ENCODE data around the gene ZFYVE28. TPM values are rescaled to one million over a fixed set of nuclear protein-coding genes. Genes with fewer than 3 reads are reported as not detected.

ZFYVE28 gene
- total RNA-seq, 2 experiments from 2014 or later: 9.6 to 10.3 TPM

DNA sequence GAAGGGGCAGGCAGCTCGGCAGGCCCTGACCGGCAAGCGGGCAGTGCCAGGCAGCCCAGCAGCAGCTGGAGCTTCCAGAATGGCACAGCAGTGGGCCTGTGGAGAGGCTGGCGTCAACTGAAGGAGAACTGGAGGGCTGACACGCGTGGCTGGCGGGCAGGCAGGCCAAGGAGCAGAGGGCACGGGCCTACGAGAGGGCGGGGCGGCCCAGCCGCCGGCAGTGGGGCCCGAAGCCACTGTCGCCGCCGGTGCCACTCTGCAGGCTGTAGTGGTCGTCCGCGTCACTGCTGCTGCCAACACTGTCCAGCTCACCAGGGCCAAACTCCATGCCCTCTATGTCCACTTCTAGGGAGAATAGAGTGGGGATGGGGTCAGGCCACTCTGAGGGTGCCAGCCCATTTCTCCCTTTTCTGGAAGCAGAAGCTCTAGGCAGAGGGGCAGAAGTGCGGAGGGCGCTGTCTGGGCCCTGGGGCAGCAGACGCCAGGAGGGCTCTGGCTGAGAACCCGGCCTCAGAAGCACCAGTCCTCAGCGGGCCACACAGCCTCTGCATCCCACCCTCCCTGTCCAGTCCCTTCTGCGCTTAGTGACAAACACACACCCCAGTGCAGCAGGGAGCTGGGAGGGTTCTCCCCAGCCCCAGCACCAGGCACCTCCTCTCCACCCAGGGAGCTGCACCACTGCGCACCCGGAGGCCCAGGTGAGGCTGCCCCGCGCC is 167.9 kb downstream of the ZFYVE28 start:
- CTCF ChIA-PET: interaction anchor here (0.6 to 1.3 kb wide), 2 partner anchors 10 to 13 kb away, joined by 3 to 4 read pairs; no protein-coding TSS in a partner anchor
- POLR2A ChIA-PET: no interaction called here

DNA sequence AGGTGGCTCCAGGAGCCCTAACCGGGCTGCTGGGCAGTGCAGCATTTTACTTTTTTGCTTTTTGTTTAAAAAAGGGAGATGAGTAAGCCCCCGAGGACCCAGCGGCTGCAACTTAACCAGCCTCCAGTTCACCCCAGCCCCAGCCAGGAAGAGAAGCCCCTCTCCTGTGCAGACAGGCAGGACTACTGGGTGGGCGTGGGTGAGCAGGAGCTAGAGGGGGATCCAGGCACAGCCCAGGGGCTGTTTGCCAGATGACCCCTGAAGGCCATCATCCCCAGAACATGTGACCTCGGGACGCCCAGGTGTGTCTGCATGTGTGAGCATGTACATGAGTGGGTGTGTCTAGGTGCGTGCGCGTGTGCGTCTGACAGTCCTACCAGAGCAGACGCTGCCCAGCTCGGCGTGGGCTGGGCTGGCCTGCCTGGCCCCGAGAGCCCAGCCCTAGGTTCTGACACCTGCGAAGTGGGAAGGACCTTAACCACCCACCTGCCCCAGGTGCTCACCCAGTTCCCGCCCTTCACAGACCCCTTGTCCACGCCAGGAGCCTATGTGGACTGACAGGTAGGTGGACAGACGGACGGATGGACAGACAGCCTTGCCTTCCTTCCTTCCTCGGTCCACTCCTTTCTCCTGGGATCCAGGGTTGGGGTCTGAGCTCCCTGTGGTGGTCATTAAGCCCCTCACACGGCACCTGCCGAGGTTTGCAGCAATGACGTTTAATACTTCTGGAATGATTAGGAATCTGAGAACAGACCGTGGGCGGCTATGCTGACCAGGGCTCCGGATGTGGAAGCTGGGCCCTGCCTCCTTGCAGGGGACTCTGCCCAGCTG is 168.7 kb downstream of the ZFYVE28 start:
- POLR2A ChIA-PET: interaction anchor here (0.6 kb wide), 1 partner anchor 13 kb away, joined by 8 read pairs; no protein-coding TSS in a partner anchor
- CTCF ChIA-PET: interaction anchor here (0.6 to 1.3 kb wide), 2 partner anchors 10 to 13 kb away, joined by 3 to 4 read pairs; no protein-coding TSS in a partner anchor

DNA sequence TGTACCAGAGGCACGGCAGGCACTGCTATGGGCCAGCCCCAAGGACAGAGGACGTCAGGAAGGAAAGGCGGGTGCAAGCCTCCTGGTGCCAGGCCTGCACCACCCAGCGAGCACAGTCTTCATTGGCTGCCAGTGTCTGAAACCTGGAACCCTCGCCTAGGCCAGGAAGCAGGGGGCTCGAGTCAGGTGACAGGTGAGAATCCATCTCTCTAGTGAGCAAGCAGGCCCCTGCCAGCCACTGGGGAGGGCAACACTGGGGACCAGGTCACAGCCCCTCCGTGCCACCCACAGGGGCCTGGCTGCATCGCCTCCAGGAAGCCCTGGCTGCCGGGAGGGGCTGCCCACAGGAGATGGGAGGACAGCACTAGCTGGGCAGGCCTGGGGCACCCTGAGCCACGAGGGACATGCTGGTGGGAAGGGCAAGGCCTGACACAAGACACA is 169.6 kb downstream of the ZFYVE28 start:
- CTCF ChIA-PET: no interaction called here
- POLR2A ChIA-PET: no interaction called here

DNA sequence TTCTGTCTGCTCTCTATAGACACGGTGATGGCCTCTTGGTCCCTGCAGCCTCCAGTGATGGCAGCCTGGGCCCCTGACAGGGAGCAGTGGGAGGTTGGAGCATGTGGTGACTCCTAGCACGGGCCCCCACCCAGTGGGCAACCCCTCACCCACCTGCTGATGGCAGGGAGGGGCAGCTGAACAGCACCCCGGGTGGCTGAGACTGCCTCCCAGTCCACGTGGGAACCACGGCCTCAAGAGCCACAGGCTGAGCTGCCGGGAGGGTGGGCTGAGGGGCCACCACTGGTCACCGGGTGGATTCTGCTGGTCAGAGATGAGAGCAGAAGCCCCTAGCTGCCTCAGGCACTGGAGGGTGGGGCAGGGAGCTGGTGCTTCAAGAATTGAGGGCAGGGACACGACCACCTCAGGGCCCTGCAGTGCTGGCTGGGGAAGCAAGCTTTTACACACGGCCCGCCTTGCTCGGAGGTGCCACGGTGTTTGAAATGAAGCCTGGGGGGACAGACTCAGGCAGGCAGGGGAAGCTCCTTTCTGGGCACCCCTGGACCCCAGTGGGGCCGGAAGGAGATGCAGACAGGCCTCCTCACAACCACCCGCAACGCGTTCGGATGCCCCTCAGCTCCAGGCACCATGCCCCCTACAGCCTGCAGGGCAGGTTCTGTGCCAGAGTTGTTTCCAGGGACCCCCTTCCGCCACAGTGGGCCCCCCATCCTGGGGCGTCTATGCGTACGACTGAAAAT is 170.2 kb downstream of the ZFYVE28 start:
- POLR2A ChIA-PET: no interaction called here
- CTCF ChIA-PET: no interaction called here

DNA sequence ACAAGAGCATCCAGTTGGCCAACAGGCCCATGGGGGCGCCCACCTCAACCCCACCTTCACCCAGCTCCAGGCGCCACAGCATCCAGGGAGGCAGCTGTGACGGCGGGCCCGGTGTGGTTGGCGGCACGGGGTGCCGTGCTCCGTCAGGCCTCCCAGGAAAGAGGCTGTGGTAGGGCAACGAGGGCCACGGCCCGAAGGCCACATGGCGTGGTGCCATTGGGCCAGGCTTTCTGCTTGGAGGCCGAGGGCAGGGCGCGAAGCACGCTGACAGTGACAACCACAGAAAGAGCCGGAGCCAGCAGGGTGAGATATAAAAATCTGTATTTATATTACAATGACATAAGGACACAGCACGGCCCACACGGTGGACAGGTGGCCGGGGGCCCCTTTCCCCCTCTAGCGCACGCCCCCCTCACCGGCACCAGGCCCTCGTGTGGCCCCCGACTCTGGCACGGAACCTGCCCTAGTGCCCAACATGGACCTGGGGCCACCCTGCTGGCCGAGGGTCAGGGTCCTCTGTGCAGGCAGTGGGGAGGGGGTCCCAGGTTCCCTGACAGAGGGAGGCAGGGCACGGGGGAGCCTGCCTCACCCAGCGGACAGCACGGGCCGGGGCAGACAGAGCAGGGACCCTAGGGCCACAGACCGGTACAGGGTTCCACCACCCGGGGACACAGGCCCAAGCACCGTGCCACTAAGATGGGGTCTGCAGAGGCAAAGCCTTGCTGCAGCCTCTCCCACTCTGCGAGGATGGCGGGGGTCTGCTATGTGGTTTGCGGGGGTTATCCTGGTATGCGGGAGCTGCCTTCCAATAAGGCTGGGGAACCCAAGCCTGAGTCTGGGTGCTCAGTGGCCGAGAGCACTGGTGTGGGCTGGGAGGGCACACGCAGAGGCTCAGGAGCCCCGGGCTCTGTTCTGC is 171.1 kb downstream of the ZFYVE28 start:
- POLR2A ChIA-PET: interaction anchor here (1.6 kb wide), 1 partner anchor 15 kb away, joined by 4 read pairs; the partner anchor contains the start of gene MXD4
- CTCF ChIA-PET: no interaction called here

DNA sequence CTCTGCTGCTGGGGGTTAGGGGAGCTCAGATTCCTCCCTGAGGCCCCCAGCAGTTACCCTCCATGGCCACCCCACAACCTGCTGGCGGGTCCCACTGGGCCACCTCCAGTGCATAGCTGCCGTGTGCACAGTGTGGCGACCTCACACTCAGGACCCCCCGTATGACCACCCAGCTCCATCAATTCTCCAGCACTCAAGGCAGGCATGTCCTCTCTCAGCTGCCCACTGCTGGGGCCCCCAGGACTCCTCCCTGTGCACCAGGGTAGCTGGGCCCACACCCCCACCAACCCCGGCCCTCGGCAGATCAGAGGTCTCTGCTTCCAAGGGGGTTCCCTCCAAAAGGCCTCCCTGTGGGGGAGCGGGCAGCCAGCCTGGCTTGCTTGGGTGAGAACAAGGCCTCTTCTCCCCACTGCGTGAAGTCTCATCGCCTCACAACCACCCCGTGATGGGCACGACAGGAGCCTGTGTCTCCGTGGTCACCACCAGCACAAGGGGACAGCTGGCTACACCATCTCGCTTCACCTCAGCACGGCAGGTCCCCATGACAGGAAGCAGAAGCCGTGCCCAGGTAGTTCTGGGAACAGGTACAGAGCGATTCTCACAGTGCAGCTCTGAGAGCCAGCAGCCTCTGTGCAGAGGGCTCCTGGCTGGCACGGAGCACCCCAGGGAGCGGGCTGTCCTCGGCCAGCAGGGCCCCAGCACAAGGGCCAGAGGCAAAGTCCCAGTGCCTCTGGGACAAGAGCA is 171.9 kb downstream of the ZFYVE28 start:
- ChIA-PET CTCF (interaction anchor here (0.8 kb wide), 1 partner anchor 41 kb away, joined by 3 read pairs; no protein-coding TSS in a partner anchor), POLR2A (interaction anchor here (1.6 kb wide), 1 partner anchor 16 kb away, joined by 4 read pairs; the partner anchor contains the start of gene MXD4)

DNA sequence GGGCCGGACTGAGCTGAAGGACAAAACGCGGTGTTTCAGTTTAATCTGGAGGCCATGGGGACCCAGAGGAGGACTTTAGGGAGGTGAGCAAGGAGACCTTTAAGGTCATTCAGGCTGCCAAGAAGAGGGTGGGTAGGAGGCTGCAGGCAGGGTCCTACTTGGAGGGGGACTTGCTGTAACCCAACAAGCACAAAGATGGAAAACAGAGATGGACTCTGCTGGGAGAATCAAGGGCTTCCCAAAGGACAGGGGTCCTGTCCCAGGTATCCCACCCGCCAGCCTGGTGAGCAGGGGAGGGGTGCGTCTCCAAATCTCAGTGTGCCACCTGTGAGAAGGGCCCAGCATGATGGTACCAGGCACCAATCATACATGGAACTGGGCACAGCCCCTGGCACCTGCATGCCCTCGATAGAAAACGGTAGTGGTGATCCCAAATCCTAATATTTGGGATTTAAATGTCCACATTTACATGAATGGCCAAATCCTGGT is 172.6 kb downstream of the ZFYVE28 start:
- ChIA-PET POLR2A (interaction anchor here (0.5 to 1.6 kb wide), 2 partner anchors 16 to 37 kb away, joined by 4 to 9 read pairs; partner anchors contain the start of gene MXD4), CTCF (interaction anchor here (0.8 kb wide), 1 partner anchor 41 kb away, joined by 3 read pairs; no protein-coding TSS in a partner anchor)

DNA sequence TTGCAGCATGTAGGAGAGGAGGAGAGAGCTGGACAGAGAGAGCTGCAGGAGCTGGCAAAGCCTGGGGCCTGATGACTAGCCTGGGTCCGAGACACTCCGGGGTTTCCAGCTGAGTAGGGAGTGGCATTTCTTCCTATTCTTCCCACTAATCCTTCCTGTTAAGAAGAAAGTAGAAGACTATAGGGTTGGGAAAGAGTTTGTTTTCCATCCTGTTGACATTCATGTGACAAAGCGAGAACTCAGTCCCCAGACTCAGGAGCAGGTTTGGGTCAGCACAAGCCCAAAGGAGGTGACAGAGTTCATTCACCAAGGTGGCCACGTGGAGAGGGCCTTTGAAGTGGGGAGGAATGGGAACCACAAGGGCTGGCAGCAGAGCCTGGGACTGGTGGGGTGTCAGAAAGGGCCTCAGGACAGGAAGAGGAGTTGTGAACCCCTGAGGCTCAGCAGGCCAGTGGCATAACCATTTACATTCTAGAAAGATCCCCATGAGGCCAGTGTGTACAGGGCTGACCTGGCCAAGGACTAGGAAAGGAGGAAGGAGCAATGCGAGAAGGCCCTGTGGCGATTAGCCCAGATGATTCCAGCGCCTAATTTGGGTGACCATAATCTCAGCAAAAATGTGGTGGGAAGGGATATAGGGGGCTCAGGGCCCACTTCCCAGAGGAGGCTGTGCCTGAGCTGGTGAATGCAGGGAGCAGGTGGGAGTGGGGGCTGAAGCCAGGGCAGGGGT is 173.2 kb downstream of the ZFYVE28 start:
- POLR2A ChIA-PET: interaction anchor here (0.5 to 1.6 kb wide), 2 partner anchors 17 to 36 kb away, joined by 4 to 9 read pairs; partner anchors contain the start of gene MXD4
- CTCF ChIA-PET: interaction anchor here (0.8 kb wide), 1 partner anchor 40 kb away, joined by 3 read pairs; no protein-coding TSS in a partner anchor

DNA sequence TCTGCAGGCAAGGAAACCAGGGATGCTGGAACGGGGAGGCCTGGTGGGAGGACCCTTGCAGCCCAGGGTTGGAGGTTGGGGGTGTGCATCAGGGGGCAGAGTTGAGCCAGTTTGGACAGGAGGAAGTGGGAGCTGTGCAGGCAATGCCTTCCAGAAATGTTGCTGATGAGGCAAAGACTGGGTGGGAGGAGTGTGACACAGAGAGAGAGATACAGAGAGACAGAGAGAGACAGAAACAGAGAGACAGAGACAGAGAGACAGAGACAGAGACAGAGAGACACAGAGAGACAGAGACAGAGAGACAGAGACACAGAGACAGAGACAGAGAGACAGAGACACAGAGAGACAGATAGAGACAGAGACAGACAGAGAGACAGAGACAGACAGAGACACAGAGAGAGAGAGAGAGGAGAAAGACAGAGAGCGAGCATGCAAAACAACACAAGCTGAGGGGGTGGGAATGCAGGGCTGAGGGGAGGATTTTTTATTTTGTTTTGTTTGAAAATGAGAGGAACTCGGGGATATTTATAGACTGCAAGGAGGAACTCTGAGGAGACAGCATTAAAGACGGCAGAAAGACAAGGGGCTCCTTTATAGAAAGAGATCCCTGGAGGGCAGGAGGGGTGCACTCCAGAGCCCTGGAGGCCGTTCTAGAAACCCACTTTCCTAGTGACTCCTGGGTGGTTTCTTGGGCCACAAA is 174.6 kb downstream of the ZFYVE28 start:
- POLR2A ChIA-PET: no interaction called here

DNA sequence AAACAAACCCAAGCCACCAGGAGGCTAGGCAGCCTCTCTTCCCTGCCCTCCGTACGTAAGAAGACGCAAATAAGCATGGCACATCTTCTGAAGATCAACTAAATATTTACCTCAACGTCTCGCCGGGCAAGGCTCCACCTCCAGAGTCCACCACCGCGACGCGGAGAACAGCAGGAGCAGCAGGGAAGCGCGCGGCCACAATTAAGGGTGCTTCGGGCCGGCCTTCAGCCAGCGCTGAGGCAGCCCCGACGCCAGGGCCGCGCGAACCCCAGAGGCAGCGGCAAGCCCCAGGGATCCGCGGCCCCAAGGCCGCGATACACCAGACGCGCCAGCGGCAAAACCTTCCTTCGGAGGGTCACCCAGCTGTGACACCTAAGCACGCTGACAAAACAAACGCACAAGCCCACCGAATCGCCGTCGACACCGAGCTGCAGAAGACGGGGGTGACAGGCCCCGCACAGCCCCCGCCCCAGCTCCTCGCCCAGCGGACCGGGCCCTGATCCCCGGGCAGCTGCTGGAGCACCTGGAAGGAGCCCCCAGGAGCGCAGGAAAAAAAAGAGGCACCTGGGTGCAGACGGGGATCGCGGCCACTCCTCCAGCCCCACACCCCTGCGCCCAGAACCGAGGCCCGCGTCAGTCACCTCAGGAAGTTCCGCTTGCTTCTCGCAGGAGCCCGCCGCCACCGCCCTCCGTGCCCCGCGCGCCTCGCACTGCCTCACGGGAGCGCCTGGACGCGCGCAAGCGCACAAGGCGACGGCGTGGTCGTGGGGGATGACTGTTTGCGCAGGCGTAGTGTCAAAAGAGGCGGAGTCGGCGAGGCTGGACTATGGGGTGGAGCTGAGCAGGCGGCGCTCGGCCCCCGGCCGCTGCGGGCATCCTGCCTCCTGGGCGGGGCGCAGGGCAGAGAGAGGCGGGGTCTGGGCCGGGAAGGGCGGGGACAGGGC is 176.8 kb downstream of the ZFYVE28 start, which contains the start of the genes HAUS3 and POLN:
HAUS3 (minus strand) TSS at position 712 of the 944 bp plus-strand sequence. CDS start 1,175 bp downstream, outside the sequence.
POLN (minus strand) TSS at position 712 of the 944 bp plus-strand sequence. CDS start 12,890 bp downstream, outside the sequence.
- POLR2A ChIA-PET: interaction anchor here (1.3 to 2.4 kb wide), 2 partner anchors 20 to 174 kb away, joined by 4 to 13 read pairs; partner anchors contain the start of gene MXD4

More for the DNA sequence above, 174.6 kb downstream of the ZFYVE28 start:
- CTCF ChIA-PET: no interaction called here

DNA sequence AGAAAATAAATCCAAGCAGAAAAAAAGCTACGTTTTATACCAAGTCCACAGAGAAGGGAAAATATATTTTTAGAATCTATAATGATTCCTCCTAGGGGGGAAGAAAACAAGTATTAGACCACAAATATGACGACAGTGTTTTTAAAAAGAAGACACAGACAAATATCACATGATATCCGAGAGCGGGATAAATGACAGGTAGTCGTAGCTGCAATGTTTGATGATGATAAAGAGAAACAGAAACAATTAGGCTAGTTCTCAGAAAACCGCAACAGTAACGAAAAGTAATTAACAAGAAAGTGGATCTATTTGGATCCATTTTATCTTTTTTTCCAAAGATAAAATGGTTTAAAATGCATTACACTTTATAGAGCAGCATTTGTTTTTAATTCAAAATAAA is 177.4 kb downstream of the ZFYVE28 start:
- POLR2A ChIA-PET: interaction anchor here (1.3 to 2.4 kb wide), 2 partner anchors 21 to 175 kb away, joined by 4 to 13 read pairs; partner anchors contain the start of gene MXD4
- CTCF ChIA-PET: interaction anchor here (1.3 to 2.4 kb wide), 2 partner anchors 21 to 172 kb away, joined by 3 to 9 read pairs; no protein-coding TSS in a partner anchor

More for the DNA sequence above, 176.8 kb downstream of the ZFYVE28 start, which contains the start of the genes HAUS3 and POLN:
- CTCF ChIA-PET: interaction anchor here (1.3 to 2.4 kb wide), 2 partner anchors 22 to 171 kb away, joined by 3 to 9 read pairs; no protein-coding TSS in a partner anchor

DNA sequence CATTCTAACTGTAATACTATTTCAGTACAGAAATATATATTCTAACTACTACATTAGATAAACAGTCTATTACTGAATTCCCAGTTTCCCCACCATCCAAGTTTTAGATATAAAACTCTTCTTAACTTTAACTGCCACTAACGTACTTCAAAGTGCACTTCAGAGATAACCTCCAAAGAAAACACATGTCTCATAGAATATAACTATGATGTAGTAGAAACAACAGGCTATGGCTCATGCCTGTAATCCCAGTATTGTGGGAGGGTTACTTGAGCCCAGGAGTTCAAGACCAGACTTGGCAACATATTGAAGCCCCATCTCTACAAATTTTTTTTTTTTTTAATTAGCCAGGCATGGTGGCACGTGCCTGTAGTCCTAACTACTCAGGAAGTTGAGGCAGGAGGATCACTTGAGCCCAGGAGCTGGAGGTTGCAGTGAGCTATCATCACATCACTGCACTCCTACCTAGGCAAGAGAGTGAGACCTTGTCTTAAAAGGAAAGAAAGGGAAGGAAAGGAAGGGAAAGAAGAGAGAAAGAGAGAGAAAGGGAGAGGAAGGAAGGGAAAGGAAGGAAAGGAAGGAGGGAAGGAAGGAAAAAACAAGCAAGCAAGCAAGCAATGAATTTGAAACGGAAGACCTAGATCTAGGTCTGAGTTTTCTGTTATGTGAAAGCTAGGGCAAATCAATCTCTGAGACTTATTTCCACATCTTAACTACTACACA is 181.3 kb downstream of the ZFYVE28 start:
- ChIA-PET CTCF (no interaction called here), POLR2A (no interaction called here)

DNA sequence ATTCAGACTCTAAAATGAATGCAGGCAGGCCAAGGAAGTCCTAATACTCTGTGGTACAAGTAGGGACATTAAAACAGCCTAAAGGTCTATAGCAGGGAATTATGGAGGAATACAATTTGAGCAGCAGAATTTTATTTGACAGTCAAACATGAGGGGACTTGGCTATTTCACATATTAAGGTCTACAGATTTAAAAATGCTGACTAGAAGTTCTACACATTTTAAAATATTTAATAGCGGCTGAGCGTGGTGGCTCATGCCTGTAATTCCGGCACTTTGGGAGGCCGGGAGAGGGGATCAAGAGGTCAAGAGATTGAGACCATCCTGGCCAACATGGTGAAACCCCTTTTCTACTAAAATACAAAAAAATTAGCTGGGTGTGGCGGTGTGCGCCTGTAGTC is 187.4 kb downstream of the ZFYVE28 start:
- ChIA-PET CTCF (interaction anchor here (0.6 kb wide), 1 partner anchor 291 kb away, joined by 3 read pairs; no protein-coding TSS in a partner anchor), POLR2A (interaction anchor here (0.9 kb wide), 1 partner anchor 183 kb away, joined by 3 read pairs; no protein-coding TSS in a partner anchor)

DNA sequence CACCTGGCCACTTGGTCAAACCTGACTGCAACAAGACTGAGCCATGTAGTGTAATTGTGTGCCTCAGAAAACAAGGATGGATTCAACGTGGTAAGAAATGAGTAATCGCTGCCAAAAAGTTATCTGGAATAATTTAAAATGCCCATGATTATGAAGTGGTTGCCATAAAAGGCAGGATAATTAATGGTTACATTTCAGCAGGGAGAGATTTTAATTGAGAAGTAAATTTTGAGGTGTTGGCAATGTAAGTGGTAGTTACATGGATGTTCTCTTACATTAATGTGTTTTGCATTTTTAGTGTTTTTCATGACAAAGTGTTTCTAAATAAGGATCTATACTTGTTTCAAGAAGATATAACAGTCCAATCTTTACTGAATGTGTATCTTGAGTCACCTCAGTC is 192.2 kb downstream of the ZFYVE28 start:
- CTCF ChIA-PET: no interaction called here
- POLR2A ChIA-PET: no interaction called here

Measured in activated CD8-positive, alpha-beta memory T cell treated with anti-CD3 and anti-CD28 coated beads for 36 hours (primary cell).